ENCODE results near the gene MTMR3.

DNA sequence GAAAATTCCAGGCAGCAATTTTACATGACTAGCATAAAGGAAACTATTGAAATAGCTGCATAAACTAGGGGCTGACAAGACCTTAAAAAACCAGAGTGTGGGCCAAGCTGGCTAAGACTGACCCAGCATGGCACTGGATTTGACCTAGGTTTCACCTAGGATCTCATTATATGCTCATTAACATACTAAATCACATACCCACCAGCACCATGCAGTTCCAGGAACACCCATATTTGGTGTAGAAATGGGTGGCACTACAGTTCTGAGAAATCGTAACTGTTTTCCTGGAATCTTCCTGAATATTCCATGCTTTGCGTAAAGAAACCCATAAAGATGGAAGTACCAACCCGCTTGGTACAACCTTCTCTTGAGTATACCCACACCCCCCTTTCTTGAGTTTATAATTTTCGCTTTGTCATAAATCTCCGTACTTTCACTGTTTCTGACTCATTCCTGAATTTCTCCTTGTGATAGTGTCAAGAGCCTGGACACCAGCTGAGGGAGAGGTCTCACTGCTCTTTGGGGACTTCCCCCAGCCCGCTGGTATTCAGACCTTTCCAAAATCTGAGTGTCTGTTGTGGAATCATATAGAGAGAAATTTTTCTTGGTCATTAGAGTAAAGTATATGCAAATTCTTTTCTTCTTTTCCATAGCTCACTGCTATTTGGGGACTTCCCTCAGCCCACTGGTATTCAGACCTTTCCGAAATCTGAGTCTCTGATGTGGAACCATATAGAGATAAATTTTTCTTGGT is 55.1 kb downstream of the MTMR3 start:
- TF ChIP-seq, protein P1, sequence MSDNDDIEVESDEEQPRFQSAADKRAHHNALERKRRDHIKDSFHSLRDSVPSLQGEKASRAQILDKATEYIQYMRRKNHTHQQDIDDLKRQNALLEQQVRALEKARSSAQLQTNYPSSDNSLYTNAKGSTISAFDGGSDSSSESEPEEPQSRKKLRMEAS (IDR thresholded peaks at IDR 0.05) = no peak
- TF ChIP-seq RAD21 (IDR thresholded peaks at IDR 0.05) = no peak
- TF ChIP-seq, protein P2, sequence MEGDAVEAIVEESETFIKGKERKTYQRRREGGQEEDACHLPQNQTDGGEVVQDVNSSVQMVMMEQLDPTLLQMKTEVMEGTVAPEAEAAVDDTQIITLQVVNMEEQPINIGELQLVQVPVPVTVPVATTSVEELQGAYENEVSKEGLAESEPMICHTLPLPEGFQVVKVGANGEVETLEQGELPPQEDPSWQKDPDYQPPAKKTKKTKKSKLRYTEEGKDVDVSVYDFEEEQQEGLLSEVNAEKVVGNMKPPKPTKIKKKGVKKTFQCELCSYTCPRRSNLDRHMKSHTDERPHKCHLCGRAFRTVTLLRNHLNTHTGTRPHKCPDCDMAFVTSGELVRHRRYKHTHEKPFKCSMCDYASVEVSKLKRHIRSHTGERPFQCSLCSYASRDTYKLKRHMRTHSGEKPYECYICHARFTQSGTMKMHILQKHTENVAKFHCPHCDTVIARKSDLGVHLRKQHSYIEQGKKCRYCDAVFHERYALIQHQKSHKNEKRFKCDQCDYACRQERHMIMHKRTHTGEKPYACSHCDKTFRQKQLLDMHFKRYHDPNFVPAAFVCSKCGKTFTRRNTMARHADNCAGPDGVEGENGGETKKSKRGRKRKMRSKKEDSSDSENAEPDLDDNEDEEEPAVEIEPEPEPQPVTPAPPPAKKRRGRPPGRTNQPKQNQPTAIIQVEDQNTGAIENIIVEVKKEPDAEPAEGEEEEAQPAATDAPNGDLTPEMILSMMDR (IDR thresholded peaks at IDR 0.05; ENCODE audit: low read depth, low read length, missing input control) = no peak
